ENCODE data around the gene KAZN. TPM values are rescaled to one million over a fixed set of nuclear protein-coding genes. Genes with fewer than 3 reads are reported as not detected.

The KAZN gene
- total and polyA plus RNA-seq, 2 of the 8 experiments (the other 6 are each of a cell fraction or from before 2014, with no cell fraction given) = 3.7 to 11.8 TPM

DNA sequence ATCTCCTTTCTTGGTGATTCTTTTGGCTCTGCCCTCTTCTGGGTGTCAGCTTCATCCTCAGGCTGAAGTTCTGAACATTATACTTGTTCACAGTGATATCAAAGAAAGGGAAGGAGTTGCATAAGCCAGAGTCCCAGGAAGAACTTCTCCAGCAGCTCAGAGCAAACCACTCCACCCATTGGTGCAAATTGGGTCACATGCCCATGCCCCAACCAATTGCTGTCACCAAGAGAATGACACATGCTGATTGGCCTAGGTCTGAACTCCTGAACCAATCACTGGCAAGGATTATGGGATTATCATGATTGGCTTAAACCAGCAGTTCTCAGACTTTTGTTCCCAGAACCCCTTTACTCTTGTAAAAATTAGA is 298.6 kb downstream of the KAZN start:
- H2AFZ ChIP-seq (ENCODE audit: low read length) = no peak overlapping the region
- no peak overlapping the region for H3K4ac ChIP-seq (replicated peaks; ENCODE audit: insufficient read length, low read depth, low read length)
- H2BK15ac ChIP-seq (ENCODE audit: low read length) = no peak overlapping the region
- no peak overlapping the region for H3K4me3 ChIP-seq (ENCODE audit: extremely low read depth in 1 of 4, insufficient read depth in 2 of 4, low read depth in 3 of 4, low read length in 4 of 4)
- no peak overlapping the region for H2BK120ac ChIP-seq (replicated peaks; ENCODE audit: low read depth, low read length)
- H4K20me1 ChIP-seq (replicated peaks in 1 of 2; ENCODE audit: control insufficient read depth in 1 of 2, insufficient read depth in 2 of 2, low read length in 2 of 2) = no peaks in the 10 kb centered on the region
- no peak overlapping the region for H3K18ac ChIP-seq (ENCODE audit: extremely low read depth, low read length)
- no peak overlapping the region for H2AK5ac ChIP-seq (ENCODE audit: low read depth, low read length)
- H2BK12ac ChIP-seq (ENCODE audit: low read depth, low read length) = no peak overlapping the region
- H3K4me1 ChIP-seq (replicated peaks in 1 of 4; ENCODE audit: control insufficient read depth in 3 of 4, insufficient read depth in 4 of 4, low read length in 3 of 4) = peaks cover 0 to 10% (median 8%) of the 10 kb centered on the region in 4 experiments; a peak in 6 of 7 replicates
- H4K91ac ChIP-seq (replicated peaks; ENCODE audit: insufficient read length, low read length) = no peak overlapping the region
- H3K4me2 ChIP-seq (ENCODE audit: insufficient read depth in 1 of 2, low read depth in 2 of 2, low read length in 2 of 2) = no peak overlapping the region
- FAIRE-seq (no peak), DNase-seq (ENCODE audit: low read depth in 1 of 2, low spot score in 2 of 2) (no peak)
- no peak overlapping the region for H3K14ac ChIP-seq (ENCODE audit: insufficient read length)
- no peaks in the 10 kb centered on the region for H3K9me3 ChIP-seq (ENCODE audit: insufficient read depth in 2 of 2, low read depth in 1 of 2, low read length in 1 of 2)
- H4K8ac ChIP-seq (ENCODE audit: extremely low read depth, insufficient read depth, low read length) = no peak overlapping the region
- no peak overlapping the region for H3K56ac ChIP-seq (replicated peaks; ENCODE audit: insufficient read length, low read depth, low read length)
- no peak overlapping the region for H3K23ac ChIP-seq (ENCODE audit: insufficient read length)
- ChIA-PET POLR2A (ENCODE audit: partially characterized antibody) (no interaction called here), CTCF (ENCODE audit: partially characterized antibody) (interaction anchor here (0.8 to 1.3 kb wide), 6 partner anchors 10 to 159 kb away, joined by 3 to 5 read pairs (median 3); no protein-coding TSS in a partner anchor)
- H3K79me2 ChIP-seq (ENCODE audit: control insufficient read depth in 1 of 2, insufficient read depth in 2 of 2, low read length in 2 of 2) = no peaks in the 10 kb centered on the region
- no peak overlapping the region for H4K5ac ChIP-seq (ENCODE audit: insufficient read length, low read depth, low read length)
- H3K36me3 ChIP-seq (ENCODE audit: control insufficient read depth in 2 of 4, insufficient read depth in 4 of 4, low read length in 3 of 4) = no peaks in the 10 kb centered on the region; a peak in 1 of 8 replicates
- H3K9ac ChIP-seq (replicated peaks in 1 of 4; ENCODE audit: extremely low read depth in 1 of 4, low read depth in 3 of 4, low read length in 3 of 4) = no peak overlapping the region
- H3K79me1 ChIP-seq (ENCODE audit: low read depth, low read length) = no peaks in the 10 kb centered on the region
- no peaks in the 10 kb centered on the region; a peak in 1 of 7 replicates for H3K27me3 ChIP-seq (replicated peaks in 1 of 4; ENCODE audit: control insufficient read depth in 3 of 4, extremely low read depth in 1 of 4, insufficient read depth in 3 of 4, low read length in 3 of 4)
- no peak overlapping the region for H2BK20ac ChIP-seq (ENCODE audit: low read length)
- no peak overlapping the region for H3K27ac ChIP-seq (ENCODE audit: low read depth, low read length)
- no peak overlapping the region for H2BK5ac ChIP-seq (ENCODE audit: low read depth, low read length)
- H3K23me2 ChIP-seq (ENCODE audit: low read depth, low read length) = no peaks in the 10 kb centered on the region
- TF ChIP-seq USF2 (IDR thresholded peaks at IDR 0.05; ENCODE audit: low read length) (peak; percentile 58), NANOG (IDR thresholded peaks at IDR 0.05; ENCODE audit: insufficient read depth, low read depth, low read length, poor library complexity, severe bottlenecking) (no peak)
